HG03175 (cell line): Measurements from ENCODE around the gene FMO5.

Experiments used
- ATAC-seq: cut with Tn5 transposase; IDR thresholded peaks from one replicate; pipeline ENCODE4 v1.9.1; 2021; ENCODE audit warnings: mild to moderate bottlenecking, moderate library complexity; ENCODE audit not compliant: unreplicated experiment

FMO5 gene, protein sequence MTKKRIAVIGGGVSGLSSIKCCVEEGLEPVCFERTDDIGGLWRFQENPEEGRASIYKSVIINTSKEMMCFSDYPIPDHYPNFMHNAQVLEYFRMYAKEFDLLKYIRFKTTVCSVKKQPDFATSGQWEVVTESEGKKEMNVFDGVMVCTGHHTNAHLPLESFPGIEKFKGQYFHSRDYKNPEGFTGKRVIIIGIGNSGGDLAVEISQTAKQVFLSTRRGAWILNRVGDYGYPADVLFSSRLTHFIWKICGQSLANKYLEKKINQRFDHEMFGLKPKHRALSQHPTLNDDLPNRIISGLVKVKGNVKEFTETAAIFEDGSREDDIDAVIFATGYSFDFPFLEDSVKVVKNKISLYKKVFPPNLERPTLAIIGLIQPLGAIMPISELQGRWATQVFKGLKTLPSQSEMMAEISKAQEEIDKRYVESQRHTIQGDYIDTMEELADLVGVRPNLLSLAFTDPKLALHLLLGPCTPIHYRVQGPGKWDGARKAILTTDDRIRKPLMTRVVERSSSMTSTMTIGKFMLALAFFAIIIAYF

DNA sequence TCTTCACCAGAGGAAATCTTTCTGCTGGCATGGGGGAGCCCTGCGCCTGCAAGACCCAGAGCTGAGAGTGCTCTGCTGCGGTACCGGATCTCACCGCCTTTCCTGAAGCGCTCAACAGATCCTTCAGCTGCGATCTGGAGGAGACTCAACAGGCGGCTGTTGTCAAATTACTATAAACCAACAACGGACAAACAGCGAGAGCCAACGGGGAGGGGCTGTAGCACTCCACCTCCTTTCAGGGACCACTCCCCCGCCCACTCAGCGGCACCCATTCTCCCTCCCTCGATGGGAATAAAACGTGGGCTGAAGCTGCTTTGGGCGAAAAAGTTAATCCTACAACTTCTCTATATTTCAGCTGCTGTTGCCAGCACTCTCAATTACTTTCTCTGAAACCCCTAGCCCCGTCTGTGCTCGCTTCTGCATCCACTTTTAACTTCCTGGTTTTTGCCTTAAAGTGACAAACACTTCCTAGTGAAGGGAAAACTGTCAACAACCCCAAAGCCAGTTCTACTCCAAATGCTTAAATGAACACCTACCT is at the start of gene FMO5:
TSS of gene FMO5 (minus strand) at position 147 of the 538 bp plus-strand sequence. CDS start 310 bp downstream, outside the sequence.
- peak; percentile 87 for ATAC-seq

DNA sequence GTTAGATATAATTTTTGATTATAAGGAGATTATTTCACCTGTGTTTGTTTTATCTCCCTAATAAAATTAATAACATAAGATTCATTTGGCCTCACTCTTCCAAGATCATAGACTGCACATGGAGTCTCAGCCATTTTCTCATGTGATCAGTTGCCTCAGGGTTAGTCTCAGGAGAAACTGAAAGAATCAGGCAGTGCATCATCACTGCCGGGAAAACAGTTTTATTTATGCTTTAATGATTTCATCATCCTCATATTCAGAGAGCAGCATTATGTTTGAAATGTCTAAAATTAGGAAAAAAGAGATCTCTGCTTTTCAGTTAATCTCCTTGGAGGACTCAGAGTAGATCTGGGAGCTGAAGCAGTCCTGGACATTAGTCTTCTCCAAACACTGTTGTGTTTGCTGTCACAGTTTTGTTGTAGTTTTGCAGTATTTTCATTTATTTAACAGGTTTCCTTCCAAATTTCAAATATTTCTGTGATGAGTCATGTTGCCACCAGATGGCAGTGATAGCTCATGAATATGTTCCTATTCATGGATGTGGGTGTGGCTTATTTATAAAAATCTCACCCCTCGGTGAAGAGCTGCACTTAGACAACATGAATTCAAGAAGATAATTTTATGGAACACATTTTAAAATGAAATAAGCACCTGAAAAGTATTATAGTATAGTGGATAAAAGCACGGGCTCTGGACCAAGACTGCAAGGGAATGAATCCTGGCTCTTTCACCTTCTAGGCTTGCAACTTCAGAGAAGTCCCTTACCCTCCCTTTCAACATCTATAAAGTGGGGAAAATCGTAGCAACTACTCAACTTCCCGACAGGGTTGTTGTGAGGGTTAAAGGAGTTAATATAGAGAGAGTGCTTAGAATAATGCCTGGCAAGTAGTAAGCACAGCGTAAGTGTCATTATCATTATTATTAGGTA is 48.5 kb upstream of the FMO5 start:
- no peak for ATAC-seq

DNA sequence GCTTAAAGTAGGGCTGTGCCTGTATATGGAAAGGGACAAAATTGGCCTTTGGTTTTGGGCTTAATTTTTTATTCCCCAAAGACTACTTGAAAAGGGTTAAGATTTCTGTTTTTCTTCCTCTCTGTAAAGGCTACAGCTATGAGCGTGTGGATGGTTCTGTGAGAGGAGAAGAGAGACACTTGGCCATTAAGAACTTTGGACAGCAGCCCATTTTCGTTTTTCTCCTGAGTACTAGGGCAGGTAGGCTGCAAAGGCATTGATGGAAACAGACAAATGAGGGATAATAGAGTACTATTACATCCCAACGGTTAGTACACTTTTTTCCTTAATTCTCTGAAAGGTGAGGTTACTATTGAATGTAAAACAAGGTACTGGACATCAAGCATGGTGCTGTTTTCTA is 46.9 kb upstream of the FMO5 start:
- ATAC-seq, result no peak

DNA sequence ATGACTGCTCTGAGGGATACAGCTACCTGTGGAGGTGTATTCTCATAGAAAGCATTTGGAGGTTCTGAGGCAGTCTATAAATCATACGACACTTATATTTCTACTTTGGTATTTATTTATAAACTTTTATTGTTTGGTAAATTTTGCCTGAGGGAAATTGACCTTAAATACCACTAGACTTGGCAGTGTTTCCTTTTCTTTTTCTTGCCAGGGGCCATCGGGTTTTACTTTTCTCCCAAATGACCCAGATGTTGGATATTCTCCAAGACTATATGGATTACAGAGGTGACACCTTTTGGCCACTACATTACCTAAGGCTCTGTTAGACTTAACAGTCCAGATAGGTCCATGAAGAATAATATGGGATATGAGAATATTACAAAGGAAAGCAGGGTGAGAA is 45.6 kb upstream of the FMO5 start:
- ATAC-seq, result no peak

DNA sequence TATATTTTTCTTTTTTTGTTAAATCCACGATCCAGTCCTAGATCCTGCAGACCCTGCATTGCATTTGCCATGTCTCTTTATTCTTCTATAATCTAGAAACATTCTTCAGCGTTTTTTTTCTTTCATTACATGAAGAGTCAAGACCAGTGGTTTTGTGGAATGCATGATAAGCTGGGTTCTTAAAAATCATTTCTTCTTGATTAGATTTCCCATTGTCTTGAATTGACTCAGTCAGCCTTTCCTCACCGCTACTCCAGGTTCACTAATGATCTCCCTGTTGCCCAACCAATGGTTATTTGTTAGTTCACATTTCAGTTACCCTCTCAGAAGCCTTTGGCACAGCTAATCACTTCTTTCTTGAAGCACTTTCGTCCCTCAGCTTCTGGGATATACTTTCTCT is 42.6 kb upstream of the FMO5 start:
- ATAC-seq, result no peak

DNA sequence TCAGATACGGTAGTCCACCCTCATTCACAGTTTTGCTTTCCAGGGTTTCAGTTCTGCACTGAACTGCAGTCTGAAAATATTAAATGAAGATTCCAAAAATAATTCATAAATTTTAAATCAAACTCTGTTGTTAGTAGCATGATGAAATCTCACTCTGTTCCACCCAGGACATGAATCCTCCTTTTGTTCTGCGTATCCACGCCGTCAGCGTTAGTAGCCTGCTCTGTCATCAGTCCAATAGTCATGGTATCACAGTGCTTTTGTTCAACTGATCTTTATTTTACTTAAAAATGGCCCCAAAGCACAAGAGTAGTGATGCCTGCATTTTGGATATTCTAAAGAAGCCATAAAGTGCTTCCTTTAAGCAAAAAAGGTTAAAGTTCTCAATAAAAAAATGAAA is 41.2 kb upstream of the FMO5 start:
- ATAC-seq, result no peak

DNA sequence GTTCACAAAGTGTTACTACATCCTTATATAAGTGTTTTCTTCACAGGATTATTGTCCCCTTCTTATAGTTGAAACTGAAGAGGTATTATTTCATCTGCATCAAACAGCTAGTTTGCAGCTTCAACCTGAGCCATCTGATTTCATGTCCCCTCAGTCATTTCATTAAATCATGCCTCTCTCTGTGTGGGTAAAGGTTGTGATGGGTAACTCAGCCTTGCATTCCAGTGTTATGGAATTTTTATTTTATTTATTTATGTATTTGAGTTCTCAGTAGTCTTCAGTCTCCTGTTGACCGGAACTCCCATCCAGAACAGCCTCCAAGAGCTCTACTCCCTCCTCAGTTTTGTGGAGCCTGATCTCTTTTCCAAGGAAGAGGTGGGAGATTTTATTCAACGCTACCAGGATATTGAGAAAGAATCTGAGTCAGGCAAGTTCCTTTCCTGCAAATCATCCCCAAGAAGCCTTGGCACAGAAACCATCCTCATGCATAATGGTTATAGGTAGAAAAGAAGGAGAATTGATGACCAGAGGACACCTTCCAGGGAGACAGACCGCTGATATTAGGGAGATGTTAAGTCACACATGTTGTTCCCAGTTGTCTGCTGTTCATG is 39.1 kb upstream of the FMO5 start:
- ATAC-seq, result no peak

DNA sequence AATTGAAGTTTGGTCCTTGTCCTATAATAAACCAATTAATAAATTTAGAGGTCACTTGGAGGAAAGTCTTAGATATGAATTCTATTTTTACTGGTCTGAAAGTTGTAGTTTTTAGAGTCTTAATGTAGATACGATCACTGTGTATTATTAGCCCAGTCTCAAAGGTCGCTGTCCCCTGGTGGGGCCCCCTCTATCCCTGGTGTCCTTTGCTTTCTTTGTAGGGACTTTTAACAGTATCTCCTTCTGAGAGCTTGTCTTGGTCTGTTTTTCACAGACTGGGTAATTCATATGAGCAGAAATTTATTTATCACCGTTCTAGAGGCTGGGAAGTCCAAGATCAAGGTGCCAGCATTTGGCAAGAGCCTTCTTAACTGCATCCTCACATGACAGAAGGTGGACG is 35.8 kb upstream of the FMO5 start:
- ATAC-seq, result no peak

DNA sequence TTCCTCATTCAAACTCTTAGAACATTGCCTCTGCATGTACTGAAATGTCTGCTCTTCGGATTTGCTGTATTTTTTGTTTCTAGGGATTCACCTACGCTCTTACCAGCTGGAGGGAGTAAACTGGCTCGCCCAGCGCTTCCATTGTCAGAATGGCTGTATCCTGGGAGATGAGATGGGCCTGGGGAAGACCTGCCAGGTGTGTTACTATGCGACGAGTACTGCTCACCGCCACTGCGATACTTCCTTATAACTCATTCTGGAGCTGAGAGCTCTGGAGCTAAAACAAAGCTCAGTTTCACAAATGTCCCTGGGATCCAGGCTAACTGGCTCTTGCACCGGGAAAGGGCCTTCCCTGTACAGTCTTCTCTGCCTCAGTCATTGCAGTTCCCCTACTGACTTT is 27.4 kb upstream of the FMO5 start:
- ATAC-seq, result no peak

DNA sequence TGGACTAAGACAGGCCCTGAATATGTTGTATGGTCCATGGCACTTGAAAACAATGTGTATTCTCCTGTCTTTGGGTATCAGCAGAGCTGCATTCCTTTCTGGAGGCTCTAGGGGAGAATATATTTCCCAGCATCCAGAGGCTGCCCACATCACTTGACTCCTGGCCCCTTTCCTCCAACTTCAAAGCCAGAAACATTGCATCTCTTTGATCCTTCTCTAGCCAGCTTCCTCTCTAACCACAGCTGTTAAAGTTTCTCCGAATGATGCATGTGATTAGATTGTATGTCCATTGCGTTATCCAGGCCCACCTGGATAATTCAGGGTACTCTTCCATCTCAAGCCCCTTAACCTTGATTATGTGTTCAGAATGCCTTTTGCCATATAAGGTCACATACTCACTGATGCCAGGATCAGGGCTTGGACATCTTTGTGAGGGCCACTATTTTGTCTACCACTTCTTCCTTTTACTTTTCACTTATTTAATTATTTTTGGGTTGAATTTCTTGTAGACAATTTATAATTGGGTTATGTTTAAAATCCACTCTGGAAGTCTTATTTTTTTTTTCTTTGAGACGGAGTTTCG is 22.6 kb upstream of the FMO5 start:
- no peak for ATAC-seq

DNA sequence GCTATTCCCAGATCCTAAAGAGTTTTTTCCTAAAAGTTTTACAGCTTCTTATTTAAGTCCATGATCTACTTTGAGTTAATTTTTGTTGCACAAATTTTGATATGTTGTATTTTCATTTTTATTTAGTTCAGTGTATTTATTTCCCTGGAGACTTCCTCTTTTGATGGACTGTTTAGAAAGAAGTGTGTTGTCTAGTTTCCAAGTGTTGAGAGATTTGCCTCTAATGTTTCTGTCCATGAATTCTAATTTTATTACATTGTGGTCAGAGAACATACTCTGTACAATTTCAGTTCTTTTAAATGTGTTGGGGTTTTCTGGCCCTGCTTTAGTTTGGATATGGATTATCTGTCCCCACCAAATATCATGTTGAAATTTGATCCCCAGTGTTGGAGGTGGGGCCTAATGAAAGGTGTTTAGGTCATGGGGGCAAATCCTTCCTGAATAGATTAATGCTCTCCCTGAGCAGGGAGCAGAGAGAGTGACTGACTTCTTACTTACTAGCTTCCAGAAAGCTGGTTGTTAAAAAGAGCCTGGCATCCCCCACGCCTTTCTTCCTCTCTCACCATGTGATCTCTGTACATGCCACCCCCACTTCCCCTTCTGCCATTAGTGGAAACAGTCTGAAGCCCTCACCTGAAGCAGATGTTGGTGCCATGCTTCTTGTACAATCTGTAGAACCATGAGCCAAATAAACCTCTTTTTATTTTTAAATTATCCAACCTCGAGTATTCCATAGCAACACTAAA is 21.9 kb upstream of the FMO5 start:
- no peak for ATAC-seq

DNA sequence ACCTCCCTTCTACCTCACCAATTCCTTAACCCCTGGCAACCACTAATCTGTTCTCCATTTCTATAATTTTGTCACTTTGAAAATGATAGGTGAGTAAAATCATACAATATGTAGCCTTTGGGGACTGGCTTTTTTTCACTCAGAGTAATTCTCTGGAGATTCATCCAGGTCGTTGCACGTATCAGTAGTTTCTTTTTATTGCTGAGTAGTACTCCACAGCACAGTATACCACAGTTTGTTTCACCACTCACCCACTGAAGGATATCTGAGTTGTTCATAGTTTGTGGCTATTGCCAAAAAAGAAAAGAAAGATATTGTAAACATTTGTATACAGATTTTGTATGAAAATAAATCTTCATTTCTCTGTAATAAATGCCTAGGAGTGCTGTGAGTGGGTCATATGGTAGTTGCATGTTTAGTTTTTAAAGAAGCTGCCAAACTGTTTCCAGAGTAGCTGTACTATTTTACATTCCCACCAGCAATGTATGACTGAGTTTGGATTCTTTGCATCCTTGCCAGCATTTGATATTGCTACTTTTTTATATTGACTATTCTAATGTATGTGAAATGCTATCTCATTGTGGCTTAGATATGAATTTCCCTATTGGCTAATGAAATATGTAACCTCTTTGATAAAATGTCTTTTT is 21.0 kb upstream of the FMO5 start:
- ATAC-seq, result no peak

DNA sequence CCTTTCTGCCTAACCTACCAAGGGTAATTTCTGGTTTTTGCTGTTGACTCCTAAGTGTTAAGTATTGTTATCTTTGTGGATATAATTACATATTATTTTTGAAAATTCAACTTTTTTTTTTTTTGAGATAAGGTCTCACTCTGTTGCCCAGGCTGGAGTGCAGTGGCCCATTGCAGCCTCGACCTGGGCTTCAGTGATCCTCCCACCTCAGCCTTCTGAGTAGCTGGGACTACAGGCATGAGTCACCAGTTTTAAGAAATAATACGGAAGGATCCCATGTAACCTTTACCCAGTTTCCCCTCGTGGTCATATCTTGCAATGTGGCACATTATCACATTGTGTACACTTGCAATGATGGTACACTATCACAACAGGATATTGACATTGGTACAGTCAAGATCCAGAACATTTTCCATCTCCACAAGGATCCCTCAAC is 20.5 kb upstream of the FMO5 start:
- no peak for ATAC-seq

DNA sequence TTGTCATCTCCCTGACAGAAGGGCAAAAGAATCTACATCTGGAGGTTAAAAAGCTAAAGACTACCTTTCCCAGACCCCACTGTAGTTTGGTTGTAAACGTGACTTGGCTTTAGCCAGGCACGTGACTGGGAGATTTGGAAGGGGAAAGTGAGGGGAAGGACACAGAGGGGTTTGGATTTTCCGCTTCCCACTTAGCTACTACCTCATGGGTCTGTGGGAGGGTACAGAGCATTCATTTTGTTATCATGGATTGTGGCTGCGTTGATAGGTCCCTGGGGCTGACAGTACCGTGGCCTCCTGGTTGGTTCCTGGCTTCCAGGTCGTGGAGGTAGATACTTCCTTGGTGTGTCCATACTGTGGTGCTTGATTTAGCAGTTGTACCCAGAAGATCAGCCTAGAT is 20.0 kb upstream of the FMO5 start:
- no peak for ATAC-seq

DNA sequence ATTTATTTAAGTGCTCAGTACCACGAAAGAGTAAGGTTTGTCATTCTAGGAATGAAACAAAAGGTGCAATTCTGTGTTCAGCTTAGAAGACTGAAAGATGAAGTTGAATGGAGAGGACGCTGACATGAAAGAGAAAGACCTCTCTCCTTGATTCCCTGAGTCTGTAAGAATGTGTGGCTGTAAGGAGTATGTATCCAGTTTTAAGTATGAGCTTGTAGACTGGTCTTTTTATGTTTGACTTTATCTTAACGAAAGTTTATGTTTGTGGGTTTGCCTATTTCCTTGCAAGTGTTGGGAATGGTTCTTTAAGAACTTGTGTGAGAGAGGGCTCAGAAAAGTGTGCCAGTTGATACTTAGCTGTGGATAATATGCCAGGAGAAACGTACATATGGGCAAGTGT is 18.7 kb upstream of the FMO5 start:
- ATAC-seq, result no peak

DNA sequence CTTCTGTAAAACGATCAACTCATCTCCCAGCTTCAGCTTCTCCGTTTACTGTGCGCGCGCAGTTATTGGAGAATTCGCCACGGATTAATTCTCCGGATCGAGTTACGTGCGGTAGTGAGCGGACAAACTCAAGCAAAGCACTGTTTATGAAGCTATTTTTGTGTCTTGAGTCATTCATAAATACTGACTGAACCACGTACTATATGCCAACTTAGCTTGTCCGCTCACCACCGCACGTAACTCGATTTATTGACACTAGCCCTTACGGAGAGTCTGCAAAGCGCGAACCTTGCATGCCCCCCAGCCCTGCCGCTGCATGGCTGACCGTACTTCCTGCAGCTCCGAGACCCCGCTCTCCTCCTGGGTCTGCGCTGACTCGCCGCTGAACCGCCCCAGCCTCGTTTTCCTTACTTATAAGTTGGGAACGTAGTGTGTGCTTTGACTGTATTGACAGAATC is 18.1 kb upstream of the FMO5 start:
- peak; percentile 22 for ATAC-seq

DNA sequence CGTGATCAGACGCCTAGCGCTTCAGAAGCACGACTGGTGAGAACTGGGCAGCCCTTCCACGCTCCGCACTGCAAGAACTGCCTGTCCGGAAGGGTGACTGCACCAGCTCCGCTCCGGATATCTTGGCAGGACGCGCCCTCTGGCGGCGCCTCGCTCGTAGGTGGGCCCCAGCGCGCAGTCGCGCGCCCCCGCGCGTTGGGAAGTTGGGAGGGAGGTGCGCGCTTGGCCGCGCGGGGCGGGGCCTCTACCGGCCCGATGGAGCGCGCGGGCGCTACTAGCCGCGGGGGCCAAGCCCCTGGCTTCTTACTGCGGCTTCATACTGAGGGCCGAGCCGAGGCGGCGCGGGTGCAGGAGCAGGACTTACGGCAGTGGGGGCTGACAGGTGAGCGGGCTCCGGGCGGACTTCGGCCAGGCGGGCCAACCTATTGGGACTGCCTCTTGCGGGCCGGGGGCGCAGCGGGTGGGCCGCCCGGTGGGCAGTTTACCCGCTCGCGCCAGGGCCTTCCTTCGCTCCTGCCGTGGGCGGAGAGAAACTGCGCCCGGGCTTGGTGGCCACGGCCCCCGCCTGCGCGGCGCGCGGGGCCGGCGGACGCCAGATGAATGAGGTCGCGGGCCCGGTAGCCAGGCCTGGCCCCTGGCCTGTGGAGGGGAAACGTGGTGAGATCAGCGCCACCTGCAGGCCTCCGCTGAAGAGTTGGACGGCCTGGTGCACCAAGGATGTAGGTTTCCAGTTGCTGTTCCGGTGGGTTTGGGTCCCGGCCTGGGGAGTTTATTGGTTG is 17.5 kb upstream of the FMO5 start, which contains the start of gene CHD1L:
TSS of gene CHD1L (plus strand) at position 236 of the 779 bp plus-strand sequence. CDS start at position 256, 20 bp downstream.
- peak; percentile 85 for ATAC-seq

DNA sequence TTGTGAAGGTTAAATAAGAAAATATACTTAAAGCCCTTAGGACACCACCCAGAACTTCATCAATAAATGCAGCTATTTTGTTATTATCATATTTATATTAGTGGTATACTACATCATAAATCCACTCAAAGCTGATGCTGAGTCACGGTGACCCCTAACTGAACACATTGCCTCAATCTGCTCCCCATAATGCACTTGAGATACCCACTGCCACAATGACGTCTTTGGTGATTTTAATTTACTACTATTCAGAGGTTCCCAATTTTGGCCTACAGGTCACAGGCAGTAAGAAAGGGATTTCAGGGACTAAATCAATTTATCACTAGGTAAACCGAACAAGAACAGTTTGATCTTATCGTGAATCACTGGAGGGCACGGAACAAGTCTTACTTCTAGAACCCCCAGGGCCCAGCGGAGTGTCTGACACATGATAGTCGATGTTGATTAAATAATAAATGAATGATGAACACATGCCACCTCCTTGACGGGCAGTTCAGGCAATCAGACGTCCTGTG is 16.9 kb upstream of the FMO5 start:
- ATAC-seq, result no peak
